CD4-positive, alpha-beta memory T cell (primary cell): ENCODE results near the gene SLC22A6. TPM values are rescaled to one million over a fixed set of nuclear protein-coding genes. Genes with fewer than 3 reads are reported as not detected.

ENCODE experiments used
- CTCF ChIA-PET: fragments of 350-600 bp; sonication (Branson Sonifier 250); formaldehyde crosslinking; loops from one replicate; lab custom pipeline; 2021; ENCODE audit warnings: inconsistent platforms; ENCODE audit not compliant: partially characterized antibody; lab: Charles Lee
- POLR2A ChIA-PET: fragments of 350-600 bp; sonication (Branson Sonifier 250); formaldehyde crosslinking; loops from one replicate; lab custom pipeline; 2021; ENCODE audit not compliant: partially characterized antibody; lab: Charles Lee
- DNase-seq, 5 donors: peaks; one replicate each; pipeline versions ENCODE4 v3.0.0 to v3.0.0-alpha.2; 2020 to 2022; ENCODE audit warnings: mixed read lengths in 1 of 5
- H3K27ac ChIP-seq: one replicate; pipeline ENCODE4 v1.7.0; 2013; ENCODE audit warnings: low read depth, low read length
- H3K27me3 ChIP-seq: 2 replicates; pipeline ENCODE4 v1.7.0; 2013; ENCODE audit warnings: mild to moderate bottlenecking, low read length, moderate library complexity; ENCODE audit not compliant: insufficient read depth
- H3K36me3 ChIP-seq: 2 replicates; pipeline ENCODE4 v1.7.0; 2013; ENCODE audit warnings: mild to moderate bottlenecking, low read length, moderate library complexity; ENCODE audit not compliant: insufficient read depth
- H3K4me1 ChIP-seq: 2 replicates; pipeline ENCODE4 v1.7.0; 2013; ENCODE audit warnings: mild to moderate bottlenecking, low read length, moderate library complexity; ENCODE audit not compliant: insufficient read depth
- H3K4me3 ChIP-seq, 2 donors: one replicate each; pipeline ENCODE4 v1.7.0; 2013; ENCODE audit warnings: low read length in 2 of 2, mild to moderate bottlenecking in 1 of 2
- H3K9me3 ChIP-seq, 2 donors: one replicate each; pipeline ENCODE4 v1.7.0; 2013; ENCODE audit warnings: low read length in 2 of 2, control low read depth in 1 of 2; ENCODE audit not compliant: control insufficient read depth in 1 of 2
- H3K27ac Mint-ChIP-seq, 7 donors: one replicate each; pipeline ENCODE4 v1.8.0; 2020 to 2021; ENCODE audit warnings: mixed read lengths in 7 of 7, mild to moderate bottlenecking in 6 of 7, inconsistent platforms in 3 of 7, moderate library complexity in 3 of 7
- H3K27me3 Mint-ChIP-seq, 2 donors: one replicate each; pipeline ENCODE4 v1.8.0; 2020 to 2021; ENCODE audit warnings: mixed read lengths in 2 of 2
- H3K36me3 Mint-ChIP-seq, 2 donors: one replicate each; pipeline ENCODE4 v1.8.0; 2020 to 2021; ENCODE audit warnings: mixed read lengths in 2 of 2, inconsistent platforms in 1 of 2, mild to moderate bottlenecking in 1 of 2
- H3K4me1 Mint-ChIP-seq, 4 donors: one replicate each; pipeline ENCODE4 v1.8.0; 2020 to 2021; ENCODE audit warnings: mixed read lengths in 4 of 4, mild to moderate bottlenecking in 1 of 4
- H3K4me3 Mint-ChIP-seq, 8 donors: one replicate each; pipeline ENCODE4 v1.8.0; 2020 to 2021; ENCODE audit warnings: mixed read lengths in 8 of 8, mild to moderate bottlenecking in 7 of 8, moderate library complexity in 6 of 8, inconsistent platforms in 3 of 8
- H3K9me3 Mint-ChIP-seq, 8 donors: one replicate each; pipeline ENCODE4 v1.8.0; 2020 to 2021; ENCODE audit warnings: mixed read lengths in 8 of 8, mild to moderate bottlenecking in 5 of 8, inconsistent platforms in 3 of 8, moderate library complexity in 1 of 8
- intact Hi-C: fragments of 100-400 bp; cut with micrococcal nuclease; formaldehyde crosslinking; loops from one replicate; pipeline ENCODE4 v1.15.1; 2023
- polyA plus RNA-seq, 2 donors: library from polyadenylated mRNA; unstranded; fragments of 300-500 nt; fragmentation: Illumina TruSeq; gene quantifications; one replicate each; pipeline ENCODE4 v1.2.3, GENCODE V29; 2021
- total RNA-seq, 2 experiments: library from RNA; stranded (reverse); gene quantifications; one replicate each; pipeline ENCODE4 v1.2.3, GENCODE V29; 2021

Gene SLC22A6
- total and polyA plus RNA-seq, 4 experiments from 2014 or later: not detected

DNA sequence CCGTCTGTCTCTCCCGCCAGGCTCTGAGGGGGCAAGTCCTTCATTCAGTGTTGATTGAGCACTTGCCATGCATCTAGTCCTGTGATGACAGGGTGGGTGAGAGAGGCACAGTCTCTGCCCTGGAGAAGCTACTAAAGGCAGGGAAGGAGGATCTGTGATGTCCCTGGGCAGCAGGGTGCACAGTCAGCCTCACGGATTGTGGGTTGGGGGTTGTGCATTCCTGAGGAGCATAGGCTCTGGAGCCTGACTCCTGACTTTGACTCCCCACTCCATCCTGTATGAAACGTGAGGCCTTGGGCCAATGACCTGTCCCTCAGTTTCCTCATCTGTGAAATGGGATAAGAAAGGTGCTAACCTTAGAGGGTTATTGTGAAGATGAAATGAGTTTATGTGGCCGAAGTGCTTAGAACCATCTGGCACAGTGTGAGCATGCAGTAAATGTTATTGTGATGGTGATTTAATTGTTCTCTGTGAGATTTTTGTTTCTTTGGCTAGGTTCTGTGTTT is 26.2 kb upstream of the SLC22A6 start:
- Histone ChIP-seq H3K4me1 (no peaks in the 10 kb centered on the region), H3K4me3 (no peak overlapping the region), H3K9me3 (no peaks in the 10 kb centered on the region), H3K27ac (no peak overlapping the region), H3K36me3 (no peaks in the 10 kb centered on the region), H3K27me3 (no peaks in the 10 kb centered on the region)
- DNase-seq: no peak
- ChIA-PET POLR2A (no interaction called here), CTCF (interaction anchor here (3.5 kb wide), 1 partner anchor 12 kb away, joined by 15 read pairs; no protein-coding TSS in a partner anchor)
- Mint-ChIP-seq H3K27ac (no peak overlapping the region), H3K27me3 (peaks cover 3 to 5% of the 10 kb centered on the region in 2 donors), H3K4me1 (no peaks in the 10 kb centered on the region), H3K36me3 (no peaks in the 10 kb centered on the region), H3K9me3 (no peaks in the 10 kb centered on the region), H3K4me3 (no peak overlapping the region)
- intact Hi-C loops: no loop called here

DNA sequence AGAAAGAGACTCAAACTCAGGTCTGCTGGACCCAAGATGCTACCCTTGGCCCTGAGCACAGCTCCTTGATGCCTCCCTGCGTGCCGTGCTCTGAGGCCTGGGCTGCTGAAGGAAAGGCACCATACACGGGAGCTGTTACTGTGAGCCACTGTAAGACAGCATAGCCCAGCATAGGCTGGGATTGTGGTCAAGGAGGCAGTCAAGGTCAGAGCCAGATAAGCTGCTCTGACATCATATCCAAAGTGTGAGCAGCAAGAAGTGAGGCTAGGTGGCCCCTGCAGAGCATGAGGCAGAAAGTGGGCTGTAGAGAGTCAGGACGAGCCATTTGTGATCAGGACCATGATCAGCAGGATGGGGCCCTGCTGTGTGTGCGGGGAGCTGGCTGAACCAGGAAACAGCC is 23.2 kb upstream of the SLC22A6 start:
- H3K4me1 ChIP-seq: no peaks in the 10 kb centered on the region
- H3K4me3 Mint-ChIP-seq: no peak overlapping the region
- CTCF ChIA-PET: interaction anchor here (2.1 to 3.5 kb wide), 2 partner anchors 15 to 102 kb away, joined by 8 to 15 read pairs; no protein-coding TSS in a partner anchor
- no peaks in the 10 kb centered on the region for H3K36me3 ChIP-seq
- H3K9me3 ChIP-seq: no peaks in the 10 kb centered on the region
- no peaks in the 10 kb centered on the region for H3K27me3 ChIP-seq
- no peaks in the 10 kb centered on the region for H3K9me3 Mint-ChIP-seq
- peak overlapping the region in 1 of 7 donors; percentile 10 for H3K27ac Mint-ChIP-seq
- H3K27me3 Mint-ChIP-seq: peaks cover 0 to 2% of the 10 kb centered on the region in 2 donors
- H3K4me1 Mint-ChIP-seq: no peaks in the 10 kb centered on the region
- H3K27ac ChIP-seq: no peak overlapping the region
- POLR2A ChIA-PET: no interaction called here
- no peak for DNase-seq
- H3K36me3 Mint-ChIP-seq: no peaks in the 10 kb centered on the region
- intact Hi-C loops: no loop called here
- no peak overlapping the region for H3K4me3 ChIP-seq

DNA sequence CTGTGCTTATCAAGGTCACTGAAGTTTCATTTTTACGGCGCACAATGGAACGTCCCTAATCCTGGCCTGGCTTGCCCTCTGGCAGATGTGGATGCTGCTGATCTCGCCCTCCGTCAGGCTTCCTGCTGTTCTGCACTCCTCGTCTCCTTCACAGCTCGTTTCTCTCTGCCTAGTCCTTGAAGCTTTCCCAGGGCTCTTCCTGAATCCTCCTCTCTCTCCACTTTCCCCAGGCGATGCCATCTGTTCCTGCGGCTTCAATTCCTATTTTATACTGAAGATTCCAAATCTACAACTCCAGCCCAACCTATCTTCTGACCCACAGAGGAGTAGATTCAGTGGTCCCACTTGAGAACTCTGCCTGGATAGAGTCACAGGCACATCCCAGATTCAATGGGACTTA is 16.7 kb upstream of the SLC22A6 start:
- Histone ChIP-seq H3K36me3 (no peaks in the 10 kb centered on the region), H3K4me3 (no peak overlapping the region), H3K4me1 (no peaks in the 10 kb centered on the region), H3K9me3 (no peaks in the 10 kb centered on the region), H3K27me3 (no peaks in the 10 kb centered on the region), H3K27ac (no peak overlapping the region)
- Mint-ChIP-seq H3K9me3 (no peaks in the 10 kb centered on the region), H3K4me3 (no peak overlapping the region), H3K27ac (no peak overlapping the region), H3K4me1 (no peaks in the 10 kb centered on the region), H3K36me3 (no peaks in the 10 kb centered on the region), H3K27me3 (peaks cover 4 to 15% of the 10 kb centered on the region in 2 donors)
- intact Hi-C loops: no loop called here
- ChIA-PET POLR2A (no interaction called here), CTCF (interaction anchor here (1.6 kb wide), 1 partner anchor 22 kb away, joined by 4 read pairs; no protein-coding TSS in a partner anchor)
- no peak for DNase-seq

DNA sequence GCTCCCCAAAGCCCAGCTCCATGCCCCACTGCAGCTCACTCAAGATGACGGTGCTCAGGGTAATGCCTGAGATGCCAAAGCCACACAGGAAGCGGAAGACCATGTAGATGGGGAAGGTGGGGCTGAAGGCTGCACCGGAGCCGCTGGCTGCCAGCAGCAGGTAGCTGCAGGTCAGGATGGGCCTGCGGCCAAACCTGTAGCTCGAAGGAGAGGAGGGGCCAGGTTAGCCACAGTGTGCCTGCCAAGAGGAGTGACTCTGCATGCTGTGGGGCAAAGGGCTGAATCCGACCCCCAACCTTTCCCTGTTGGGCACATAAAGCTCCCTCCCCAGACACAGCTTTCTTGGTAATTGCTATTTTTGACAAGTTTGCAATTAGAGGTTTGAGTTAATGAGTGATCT is 14.9 kb upstream of the SLC22A6 start:
- no peaks in the 10 kb centered on the region for H3K4me1 Mint-ChIP-seq
- Histone ChIP-seq H3K4me1 (no peaks in the 10 kb centered on the region), H3K27me3 (no peaks in the 10 kb centered on the region), H3K4me3 (no peak overlapping the region), H3K27ac (no peak overlapping the region), H3K9me3 (no peaks in the 10 kb centered on the region), H3K36me3 (no peaks in the 10 kb centered on the region)
- no peak overlapping the region for H3K4me3 Mint-ChIP-seq
- ChIA-PET CTCF (interaction anchor here (1.4 kb wide), 1 partner anchor 94 kb away, joined by 4 read pairs; no protein-coding TSS in a partner anchor), POLR2A (no interaction called here)
- DNase-seq: no peak
- H3K9me3 Mint-ChIP-seq: no peaks in the 10 kb centered on the region
- intact Hi-C loops: no loop called here
- no peaks in the 10 kb centered on the region for H3K36me3 Mint-ChIP-seq
- H3K27me3 Mint-ChIP-seq: peaks cover 11 to 25% of the 10 kb centered on the region in 2 donors
- no peak overlapping the region for H3K27ac Mint-ChIP-seq

DNA sequence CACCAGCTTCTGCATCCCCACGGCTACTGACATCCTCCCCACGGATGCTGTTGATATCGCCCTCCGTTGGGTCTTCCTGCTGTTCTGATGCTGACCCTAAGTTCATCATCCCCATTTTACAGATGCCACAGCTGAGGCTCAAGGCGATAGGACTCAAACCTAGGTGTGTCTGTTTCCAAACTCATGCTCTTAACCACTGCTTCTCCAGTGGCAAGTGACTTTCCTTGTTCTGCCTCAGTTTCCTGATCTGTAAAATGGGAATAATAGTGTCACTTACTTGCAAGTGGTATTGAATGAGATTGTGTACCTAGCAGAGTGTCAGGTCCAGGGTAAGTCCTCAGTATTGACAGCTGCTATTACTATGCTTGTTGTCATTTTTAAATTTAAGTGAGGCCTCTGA is 14.4 kb upstream of the SLC22A6 start:
- Histone ChIP-seq H3K27ac (no peak overlapping the region), H3K36me3 (no peaks in the 10 kb centered on the region), H3K4me3 (no peak overlapping the region), H3K27me3 (no peaks in the 10 kb centered on the region), H3K4me1 (no peaks in the 10 kb centered on the region), H3K9me3 (no peaks in the 10 kb centered on the region)
- H3K4me1 Mint-ChIP-seq: no peaks in the 10 kb centered on the region
- no peaks in the 10 kb centered on the region for H3K36me3 Mint-ChIP-seq
- no peaks in the 10 kb centered on the region for H3K9me3 Mint-ChIP-seq
- ChIA-PET POLR2A (no interaction called here), CTCF (interaction anchor here (1.4 kb wide), 1 partner anchor 93 kb away, joined by 4 read pairs; no protein-coding TSS in a partner anchor)
- peaks cover 11 to 25% of the 10 kb centered on the region in 2 donors for H3K27me3 Mint-ChIP-seq
- H3K27ac Mint-ChIP-seq: no peak overlapping the region
- no peak for DNase-seq
- no peak overlapping the region for H3K4me3 Mint-ChIP-seq
- intact Hi-C loops: no loop called here

DNA sequence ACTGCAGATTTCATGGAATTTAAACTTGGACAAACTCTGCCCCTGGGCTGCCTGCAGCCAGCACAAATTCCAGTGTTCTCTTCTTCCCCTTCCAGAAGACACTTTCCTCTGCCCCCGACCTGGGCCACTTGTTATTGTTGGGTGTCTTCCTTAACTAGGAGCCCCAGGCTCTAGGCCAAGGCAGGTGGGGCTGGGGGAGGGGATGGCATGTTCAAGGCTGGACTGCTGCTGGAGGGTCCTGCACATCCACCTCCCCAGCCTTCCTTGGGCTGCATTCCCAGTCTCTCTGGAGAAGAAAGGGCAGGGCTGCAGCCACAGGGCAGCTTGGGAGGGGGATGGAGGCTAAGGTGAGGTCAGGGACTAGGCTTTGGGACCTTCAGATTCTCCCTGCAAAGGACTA is 11.5 kb upstream of the SLC22A6 start:
- Histone ChIP-seq H3K9me3 (no peaks in the 10 kb centered on the region), H3K27ac (no peak overlapping the region), H3K4me1 (no peaks in the 10 kb centered on the region), H3K4me3 (no peak overlapping the region), H3K27me3 (no peaks in the 10 kb centered on the region), H3K36me3 (no peaks in the 10 kb centered on the region)
- Mint-ChIP-seq H3K4me3 (no peak overlapping the region), H3K36me3 (no peaks in the 10 kb centered on the region), H3K9me3 (no peaks in the 10 kb centered on the region), H3K4me1 (no peaks in the 10 kb centered on the region), H3K27ac (no peak overlapping the region), H3K27me3 (peaks cover 16 to 30% of the 10 kb centered on the region in 2 donors)
- ChIA-PET POLR2A (no interaction called here), CTCF (no interaction called here)
- intact Hi-C loops: no loop called here
- no peak for DNase-seq

DNA sequence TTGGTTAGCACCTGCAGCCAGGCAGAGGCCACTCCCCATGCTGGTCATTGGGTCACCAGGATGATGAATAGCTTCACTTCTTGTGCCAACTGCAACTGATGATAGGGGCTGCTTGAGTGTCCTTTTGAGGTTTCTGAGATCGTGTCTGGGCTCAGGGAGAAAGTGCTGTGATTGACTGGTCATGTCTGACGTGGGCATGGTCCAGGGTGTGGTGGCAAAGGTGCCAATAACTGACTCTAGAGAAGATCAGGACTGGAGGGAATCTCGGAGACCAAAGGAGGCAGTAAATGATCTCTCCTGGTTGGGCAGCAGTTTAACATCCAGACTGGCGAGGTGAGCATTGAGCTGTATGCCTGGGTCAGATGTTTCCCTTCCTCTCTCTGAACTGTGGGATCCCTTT is 10.0 kb upstream of the SLC22A6 start:
- Mint-ChIP-seq H3K27me3 (peaks cover 18 to 30% of the 10 kb centered on the region in 2 donors), H3K36me3 (no peaks in the 10 kb centered on the region), H3K27ac (no peak overlapping the region), H3K4me3 (no peak overlapping the region), H3K9me3 (no peaks in the 10 kb centered on the region), H3K4me1 (no peaks in the 10 kb centered on the region)
- H3K4me1 ChIP-seq: no peaks in the 10 kb centered on the region
- H3K9me3 ChIP-seq: no peaks in the 10 kb centered on the region
- intact Hi-C loops: no loop called here
- H3K4me3 ChIP-seq: no peak overlapping the region
- POLR2A ChIA-PET: no interaction called here
- no peak overlapping the region for H3K27ac ChIP-seq
- no peak for DNase-seq
- no peaks in the 10 kb centered on the region for H3K27me3 ChIP-seq
- CTCF ChIA-PET: no interaction called here
- H3K36me3 ChIP-seq: no peaks in the 10 kb centered on the region
